ENCODE measurements around the gene MB21D2. TPM values are rescaled to one million over a fixed set of nuclear protein-coding genes. Genes with fewer than 3 reads are reported as not detected.
A peak's percentile ranks its signal among the peaks of the same experiment; 100 is the strongest.

Gene MB21D2
- total and polyA plus RNA-seq, 2 of the 8 experiments (the other 6 are each of a cell fraction or from before 2014, with no cell fraction given): 10.0 to 21.0 TPM

- no peak for TF ChIP-seq MAX (IDR thresholded peaks at IDR 0.05)
- no peak for TF ChIP-seq RFX5 (IDR thresholded peaks at IDR 0.05; ENCODE audit: borderline replicate concordance, low read depth, low read length)
- TF ChIP-seq RBBP5 (IDR thresholded peaks at IDR 0.05; ENCODE audit: borderline replicate concordance, low read depth, low read length): 0 out of 2 replicates have a peak, but pooled peaks have one; percentile 17
- no peak for TF ChIP-seq ASH2L (IDR thresholded peaks at IDR 0.05; ENCODE audit: low read length)
- no peak for TF ChIP-seq EP300 (IDR thresholded peaks at IDR 0.05; ENCODE audit: borderline replicate concordance in 1 of 2, low read depth in 2 of 2, low read length in 2 of 2)
- TF ChIP-seq HDAC6 (IDR thresholded peaks at IDR 0.05; ENCODE audit: low read depth, low read length): no peak
- TF ChIP-seq RAD21 (IDR thresholded peaks at IDR 0.05 in 1 of 2, conservative IDR thresholded peaks at IDR 0.05 in 1 of 2; ENCODE audit: low read depth in 2 of 2, low read length in 2 of 2): no peak
- peak; percentile 14 for TF ChIP-seq NANOG (IDR thresholded peaks at IDR 0.05; ENCODE audit: insufficient read depth, low read depth, low read length, poor library complexity, severe bottlenecking)
- no peak for TF ChIP-seq RXRA (IDR thresholded peaks at IDR 0.05; ENCODE audit: insufficient read depth, low read depth, low read length)
- TF ChIP-seq BCL11A (IDR thresholded peaks at IDR 0.05; ENCODE audit: low read depth in 2 of 2, low read length in 2 of 2): no peak
- no peak for TF ChIP-seq CHD1 (IDR thresholded peaks at IDR 0.05; ENCODE audit: low read depth, low read length)
- no peak for TF ChIP-seq CEBPB (IDR thresholded peaks at IDR 0.05; ENCODE audit: low read depth, low read length)
- no peak for TF ChIP-seq POLR2A (IDR thresholded peaks at IDR 0.05; ENCODE audit: control extremely low read depth in 1 of 2, low read depth in 2 of 2, low read length in 2 of 2)
- 0 out of 2 replicates have a peak, but pooled peaks have one; percentile 21 for TF ChIP-seq CREB1 (IDR thresholded peaks at IDR 0.05)
- TF ChIP-seq MAFK (IDR thresholded peaks at IDR 0.05; ENCODE audit: low read depth, low read length): no peak
- no peak for TF ChIP-seq KDM5A (IDR thresholded peaks at IDR 0.05; ENCODE audit: low read length)
These were observed 24.5 kb downstream of the MB21D2 start (continued) for GRCh38 chr3:192892981-192893700.

Data from H1 (cell line).